ENCODE data around the gene GAS7.

- TF ChIP-seq POLR2AphosphoS5 (IDR thresholded peaks at IDR 0.05; ENCODE audit: control insufficient read depth, insufficient read depth, low read depth, low read length) (no peak), CTCF (IDR thresholded peaks at IDR 0.05 in 2 of 3, conservative IDR thresholded peaks at IDR 0.05 in 1 of 3; ENCODE audit: insufficient read depth in 2 of 3, low read depth in 1 of 3, low read length in 3 of 3) (no peak), RBFOX2 (IDR thresholded peaks at IDR 0.05; ENCODE audit: low read depth, low read length) (no peak), ZNF146 (CRISPR knock-in tag; IDR thresholded peaks at IDR 0.05; ENCODE audit: unreplicated experiment) (no peak), YY1 (IDR thresholded peaks at IDR 0.05; ENCODE audit: borderline replicate concordance in 1 of 3, control insufficient read depth in 1 of 3, extremely low read depth in 1 of 3, insufficient read depth in 3 of 3, insufficient read length in 1 of 3, insufficient replicate concordance in 2 of 3, low read depth in 1 of 3, low read length in 2 of 3) (no peak), TAF1 (IDR thresholded peaks at IDR 0.05; ENCODE audit: control insufficient read depth, extremely low read depth, insufficient read depth, low read length, severe bottlenecking) (no peak), TBP (optimal IDR thresholded peaks at IDR 0.05; ENCODE audit: low read depth, low read length) (no peak), GMEB1 (CRISPR knock-in tag; IDR thresholded peaks at IDR 0.05) (no peak), MXI1 (IDR thresholded peaks at IDR 0.05; ENCODE audit: low read depth, low read length) (no peak), ZBTB1 (CRISPR knock-in tag; IDR thresholded peaks at IDR 0.05; ENCODE audit: borderline replicate concordance, low read depth) (no peak), ZNF3 (CRISPR knock-in tag; IDR thresholded peaks at IDR 0.05) (no peak), ZEB2 (IDR thresholded peaks at IDR 0.05) (no peak), SNAPC5 (CRISPR knock-in tag; IDR thresholded peaks at IDR 0.05) (no peak), SUPT5H (IDR thresholded peaks at IDR 0.05) (no peak)
Measured at GRCh38 chr17:9944704-9945103, 253.7 kb downstream of the GAS7 start.
